WTC11 (cell line): ENCODE measurements around the gene PPP1R16B. TPM values are rescaled to one million over a fixed set of nuclear protein-coding genes. Genes with fewer than 3 reads are reported as not detected.
A peak's percentile ranks its signal among the peaks of the same experiment; 100 is the strongest.

Experiments used
- ATAC-seq: fragments of 200-7000 bp; cut with Tn5 transposase; 2 replicates; pipeline ENCODE4 v1.10.0; 2021; ENCODE audit warnings: mild to moderate bottlenecking, moderate library complexity
- CTCF ChIA-PET: fragments of 300-600 bp; sonication (Branson Sonifier 250); formaldehyde crosslinking; loops from one replicate; lab custom pipeline; 2021; ENCODE audit warnings: antibody characterized with exemption; lab: Charles Lee
- POLR2A ChIA-PET: fragments of 350-600 bp; sonication (Branson Sonifier 250); formaldehyde crosslinking; loops from one replicate; lab custom pipeline; 2021; ENCODE audit warnings: antibody characterized with exemption; lab: Charles Lee
- DNase-seq: peaks from one replicate; pipeline ENCODE4 v3.0.0; 2021; ENCODE audit warnings: low spot score
- H3K27ac Mint-ChIP-seq: 2 replicates; pipeline ENCODE4 v1.8.0; 2021; ENCODE audit warnings: mixed read lengths
- H3K27me3 Mint-ChIP-seq: 2 replicates; pipeline ENCODE4 v1.8.0; 2021; ENCODE audit warnings: low read depth, mild to moderate bottlenecking, moderate library complexity, mixed read lengths
- H3K36me3 Mint-ChIP-seq: 2 replicates; pipeline ENCODE4 v1.8.0; 2021; ENCODE audit warnings: mixed read lengths
- H3K4me1 Mint-ChIP-seq: 2 replicates; pipeline ENCODE4 v1.8.0; 2022; ENCODE audit warnings: mixed read lengths
- H3K4me3 Mint-ChIP-seq: 2 replicates; pipeline ENCODE4 v1.8.0; 2021; ENCODE audit warnings: mild to moderate bottlenecking, moderate library complexity, mixed read lengths
- H3K9me3 Mint-ChIP-seq: 2 replicates; pipeline ENCODE4 v1.8.0; 2021; ENCODE audit warnings: mixed read lengths
- CREM ChIP-seq: sonication (generic); formaldehyde crosslinking; IDR thresholded peaks from 2 replicates; pipeline ENCODE4 v1.8.1; 2022; ENCODE audit warnings: mild to moderate bottlenecking, missing genetic modification reagents, moderate library complexity
- ESRRA ChIP-seq: sonication (generic); formaldehyde crosslinking; IDR thresholded peaks from 2 replicates; pipeline ENCODE4 v1.8.1; 2022; ENCODE audit warnings: mild to moderate bottlenecking, missing genetic modification reagents, borderline replicate concordance
- FOXJ3 ChIP-seq: sonication (generic); formaldehyde crosslinking; IDR thresholded peaks from 2 replicates; pipeline ENCODE4 v1.9.0; 2021; ENCODE audit warnings: missing genetic modification reagents, mild to moderate bottlenecking, borderline replicate concordance
- GRHL2 ChIP-seq: fragments of 250-450 bp; sonication (Bioruptor Pico); IDR thresholded peaks from 2 replicates; pipeline ENCODE4 v1.8.0; 2022; ENCODE audit warnings: mild to moderate bottlenecking, moderate library complexity; ENCODE audit not compliant: insufficient replicate concordance, severe bottlenecking
- NFATC4 ChIP-seq: fragments of 250-450 bp; sonication (Bioruptor Pico); IDR thresholded peaks from 2 replicates; pipeline ENCODE4 v1.9.0; 2021; ENCODE audit warnings: mild to moderate bottlenecking
- NFE2L1 ChIP-seq: sonication (generic); formaldehyde crosslinking; IDR thresholded peaks from 2 replicates; pipeline ENCODE4 v1.8.1; 2023; ENCODE audit warnings: missing genetic modification reagents
- NFYB ChIP-seq: sonication (generic); formaldehyde crosslinking; conservative IDR thresholded peaks from 2 replicates; pipeline ENCODE4 v1.8.0; 2022; ENCODE audit warnings: low read depth, missing genetic modification reagents
- NR3C1 ChIP-seq: sonication (generic); formaldehyde crosslinking; conservative IDR thresholded peaks from 2 replicates; pipeline ENCODE4 v1.8.1; 2023; ENCODE audit warnings: low read depth, mild to moderate bottlenecking, missing genetic modification reagents
- SMAD3 ChIP-seq: sonication (generic); formaldehyde crosslinking; IDR thresholded peaks from 2 replicates; pipeline ENCODE4 v1.8.0; 2022; ENCODE audit warnings: missing genetic modification reagents, mild to moderate bottlenecking, borderline replicate concordance
- SMAD4 ChIP-seq: sonication (generic); formaldehyde crosslinking; IDR thresholded peaks from 2 replicates; pipeline ENCODE4 v1.8.0; 2022; ENCODE audit warnings: mild to moderate bottlenecking, missing genetic modification reagents
- TEAD1 ChIP-seq: sonication (generic); formaldehyde crosslinking; IDR thresholded peaks from 2 replicates; pipeline ENCODE4 v1.8.0; 2022; ENCODE audit warnings: mild to moderate bottlenecking, missing genetic modification reagents
- ZBTB21 ChIP-seq: sonication (generic); formaldehyde crosslinking; IDR thresholded peaks from 2 replicates; pipeline ENCODE4 v1.8.1; 2023; ENCODE audit warnings: mild to moderate bottlenecking, missing genetic modification reagents, borderline replicate concordance
- ZNF138 ChIP-seq: sonication (generic); formaldehyde crosslinking; conservative IDR thresholded peaks from 2 replicates; pipeline ENCODE4 v1.8.1; 2022; ENCODE audit warnings: mild to moderate bottlenecking, moderate library complexity, missing genetic modification reagents
- ZNF423 ChIP-seq: fragments of 250-450 bp; sonication (Bioruptor Pico); IDR thresholded peaks from 2 replicates; pipeline ENCODE4 v2.1.2; 2022; ENCODE audit warnings: mild to moderate bottlenecking, moderate library complexity
- total RNA-seq: library from RNA; stranded (reverse); gene quantifications from 3 replicates; pipeline ENCODE4 v1.2.3, GENCODE V29; 2021
- TF ChIP-seq, protein P1 (sequence below): sonication (generic); formaldehyde crosslinking; IDR thresholded peaks from 2 replicates; pipeline ENCODE4 v1.8.1; 2022; ENCODE audit warnings: missing genetic modification reagents, borderline replicate concordance
- TF ChIP-seq, protein P2 (sequence below): sonication (generic); formaldehyde crosslinking; IDR thresholded peaks from 2 replicates; pipeline ENCODE4 v1.8.1; 2023; ENCODE audit warnings: mild to moderate bottlenecking, missing genetic modification reagents
- TF ChIP-seq, protein P3 (sequence below): fragments of 250-450 bp; sonication (Bioruptor Pico); IDR thresholded peaks from 2 replicates; pipeline ENCODE4 v1.8.0; 2021; ENCODE audit warnings: mild to moderate bottlenecking
- TF ChIP-seq, protein P4 (sequence below): sonication (generic); formaldehyde crosslinking; IDR thresholded peaks from 2 replicates; pipeline ENCODE4 v1.8.1; 2023; ENCODE audit warnings: mild to moderate bottlenecking, missing genetic modification reagents, moderate library complexity

The PPP1R16B gene
- total RNA-seq, 1 experiment from 2014 or later, result 12.0 TPM

DNA sequence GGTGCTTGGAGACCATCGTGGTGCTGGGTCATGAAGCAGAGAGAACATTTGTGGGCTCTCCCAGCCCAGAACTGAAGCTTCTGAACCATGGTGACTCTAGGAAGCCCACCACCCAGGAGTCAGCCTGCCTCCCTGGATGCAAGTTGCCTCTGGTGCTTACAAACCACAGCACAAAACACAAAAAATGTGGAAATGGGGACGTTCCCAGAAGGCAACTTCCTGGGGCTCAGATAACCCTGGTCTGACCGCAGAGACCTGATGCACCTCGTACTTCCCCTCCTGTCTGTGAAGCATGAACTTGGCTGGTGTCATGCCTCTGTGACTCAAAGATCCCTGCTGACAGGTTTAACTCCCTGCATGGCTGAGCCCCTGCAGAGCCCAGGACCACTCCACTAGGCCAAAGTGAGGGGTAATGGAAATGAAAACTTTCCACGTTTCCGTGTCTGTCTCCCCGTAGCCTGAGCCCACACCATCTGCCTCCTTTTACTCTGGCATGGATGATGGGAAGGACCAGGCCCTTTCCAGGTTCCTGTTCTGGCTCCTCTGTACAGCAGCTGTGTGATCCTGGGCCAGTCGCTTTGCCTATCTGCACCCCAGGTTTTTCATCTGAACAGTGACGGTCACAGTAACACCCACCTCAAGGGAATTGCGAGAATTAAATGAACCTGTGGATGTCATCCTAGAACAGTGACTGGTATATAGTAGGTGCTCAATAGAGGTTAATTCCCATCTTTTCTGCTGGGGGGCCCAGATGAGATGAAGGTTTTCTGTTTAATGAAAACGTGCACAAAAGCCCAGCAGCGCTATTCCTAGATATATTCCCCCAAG lies 57.7 kb downstream of the PPP1R16B start:
- H3K27me3 Mint-ChIP-seq, result no peaks in the 10 kb centered on the region; the same call in 1 of the 2 replicates
- no peak overlapping the region for H3K4me3 Mint-ChIP-seq
- TF ChIP-seq, protein P1, sequence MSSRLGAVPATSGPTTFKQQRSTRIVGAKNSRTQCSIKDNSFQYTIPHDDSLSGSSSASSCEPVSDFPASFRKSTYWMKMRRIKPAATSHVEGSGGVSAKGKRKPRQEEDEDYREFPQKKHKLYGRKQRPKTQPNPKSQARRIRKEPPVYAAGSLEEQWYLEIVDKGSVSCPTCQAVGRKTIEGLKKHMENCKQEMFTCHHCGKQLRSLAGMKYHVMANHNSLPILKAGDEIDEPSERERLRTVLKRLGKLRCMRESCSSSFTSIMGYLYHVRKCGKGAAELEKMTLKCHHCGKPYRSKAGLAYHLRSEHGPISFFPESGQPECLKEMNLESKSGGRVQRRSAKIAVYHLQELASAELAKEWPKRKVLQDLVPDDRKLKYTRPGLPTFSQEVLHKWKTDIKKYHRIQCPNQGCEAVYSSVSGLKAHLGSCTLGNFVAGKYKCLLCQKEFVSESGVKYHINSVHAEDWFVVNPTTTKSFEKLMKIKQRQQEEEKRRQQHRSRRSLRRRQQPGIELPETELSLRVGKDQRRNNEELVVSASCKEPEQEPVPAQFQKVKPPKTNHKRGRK (CRISPR knock-in tag), result no peak
- TF ChIP-seq ZBTB21 (CRISPR knock-in tag) (no peak), NFATC4 (CRISPR knock-in tag) (no peak), TEAD1 (CRISPR knock-in tag) (no peak), CREM (CRISPR knock-in tag) (no peak), ZNF138 (no peak), SMAD4 (CRISPR knock-in tag) (no peak), NFE2L1 (CRISPR knock-in tag) (no peak), GRHL2 (CRISPR knock-in tag) (no peak), NFYB (CRISPR knock-in tag) (no peak)
- TF ChIP-seq, protein P2, sequence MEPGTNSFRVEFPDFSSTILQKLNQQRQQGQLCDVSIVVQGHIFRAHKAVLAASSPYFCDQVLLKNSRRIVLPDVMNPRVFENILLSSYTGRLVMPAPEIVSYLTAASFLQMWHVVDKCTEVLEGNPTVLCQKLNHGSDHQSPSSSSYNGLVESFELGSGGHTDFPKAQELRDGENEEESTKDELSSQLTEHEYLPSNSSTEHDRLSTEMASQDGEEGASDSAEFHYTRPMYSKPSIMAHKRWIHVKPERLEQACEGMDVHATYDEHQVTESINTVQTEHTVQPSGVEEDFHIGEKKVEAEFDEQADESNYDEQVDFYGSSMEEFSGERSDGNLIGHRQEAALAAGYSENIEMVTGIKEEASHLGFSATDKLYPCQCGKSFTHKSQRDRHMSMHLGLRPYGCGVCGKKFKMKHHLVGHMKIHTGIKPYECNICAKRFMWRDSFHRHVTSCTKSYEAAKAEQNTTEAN, result no peak
- no peak overlapping the region for H3K27ac Mint-ChIP-seq
- ChIA-PET CTCF (no interaction called here), POLR2A (no interaction called here)
- H3K36me3 Mint-ChIP-seq, result no peaks in the 10 kb centered on the region
- H3K4me1 Mint-ChIP-seq, result peaks cover 28% of the 10 kb centered on the region
- ATAC-seq, result no peak
- DNase-seq, result no peak
- H3K9me3 Mint-ChIP-seq, result no peaks in the 10 kb centered on the region

DNA sequence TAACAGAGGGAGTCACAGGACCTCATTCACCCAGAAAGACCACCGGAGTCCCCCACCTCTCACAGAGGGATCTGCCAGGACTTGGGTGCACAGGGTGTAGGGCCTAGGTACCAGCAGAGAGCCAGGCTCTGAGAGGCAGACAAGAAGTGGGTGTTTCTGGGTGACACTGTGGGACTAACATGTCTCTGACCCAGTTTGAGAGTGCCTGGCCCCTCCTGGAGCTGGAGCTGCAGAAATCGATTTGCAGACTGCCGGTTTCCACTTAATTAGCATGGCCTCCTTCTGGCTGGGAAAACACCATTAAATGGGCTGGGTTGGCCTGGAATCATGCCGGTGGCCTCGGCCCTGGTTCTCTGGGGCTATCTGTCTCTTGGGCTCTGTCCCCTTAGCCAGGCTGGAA lies 59.2 kb downstream of the PPP1R16B start:
- Mint-ChIP-seq H3K27ac (peak overlapping the region; percentile 49; the same call in 1 of the 2 replicates), H3K27me3 (no peaks in the 10 kb centered on the region; the same call in 1 of the 2 replicates), H3K4me3 (no peak overlapping the region), H3K36me3 (0 out of 2 replicates have a peak, but pooled peaks cover 3% of the 10 kb centered on the region), H3K9me3 (no peaks in the 10 kb centered on the region; the same call in 1 of the 2 replicates), H3K4me1 (peaks cover 28% of the 10 kb centered on the region)
- ChIA-PET POLR2A (no interaction called here), CTCF (interaction anchor here (1.0 kb wide), 1 partner anchor 10 kb away, joined by 3 read pairs; no protein-coding TSS in a partner anchor)
- ATAC-seq, result no peak; the same call in 1 of the 2 replicates
- no peak for DNase-seq
- TF ChIP-seq, protein P3, sequence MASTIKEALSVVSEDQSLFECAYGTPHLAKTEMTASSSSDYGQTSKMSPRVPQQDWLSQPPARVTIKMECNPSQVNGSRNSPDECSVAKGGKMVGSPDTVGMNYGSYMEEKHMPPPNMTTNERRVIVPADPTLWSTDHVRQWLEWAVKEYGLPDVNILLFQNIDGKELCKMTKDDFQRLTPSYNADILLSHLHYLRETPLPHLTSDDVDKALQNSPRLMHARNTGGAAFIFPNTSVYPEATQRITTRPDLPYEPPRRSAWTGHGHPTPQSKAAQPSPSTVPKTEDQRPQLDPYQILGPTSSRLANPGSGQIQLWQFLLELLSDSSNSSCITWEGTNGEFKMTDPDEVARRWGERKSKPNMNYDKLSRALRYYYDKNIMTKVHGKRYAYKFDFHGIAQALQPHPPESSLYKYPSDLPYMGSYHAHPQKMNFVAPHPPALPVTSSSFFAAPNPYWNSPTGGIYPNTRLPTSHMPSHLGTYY (CRISPR knock-in tag), result no peak
- TF ChIP-seq ESRRA (CRISPR knock-in tag) (no peak), ZNF423 (CRISPR knock-in tag) (no peak), SMAD3 (no peak), GRHL2 (CRISPR knock-in tag) (no peak), NFE2L1 (CRISPR knock-in tag) (no peak), NR3C1 (CRISPR knock-in tag) (no peak), FOXJ3 (CRISPR knock-in tag) (no peak)
- TF ChIP-seq, protein P4, sequence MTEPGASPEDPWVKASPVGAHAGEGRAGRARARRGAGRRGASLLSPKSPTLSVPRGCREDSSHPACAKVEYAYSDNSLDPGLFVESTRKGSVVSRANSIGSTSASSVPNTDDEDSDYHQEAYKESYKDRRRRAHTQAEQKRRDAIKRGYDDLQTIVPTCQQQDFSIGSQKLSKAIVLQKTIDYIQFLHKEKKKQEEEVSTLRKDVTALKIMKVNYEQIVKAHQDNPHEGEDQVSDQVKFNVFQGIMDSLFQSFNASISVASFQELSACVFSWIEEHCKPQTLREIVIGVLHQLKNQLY (CRISPR knock-in tag), result no peak
